Activated CD4-positive, CD25-positive, alpha-beta regulatory T cell (primary cell): ENCODE data around the gene ABCF1.
A peak's percentile ranks its signal among the peaks of the same experiment; 100 is the strongest.

ENCODE experiments used
- DNase-seq, 4 experiments: peaks; one replicate each; lab custom pipeline; 2025; lab: John Stamatoyannopoulos, UW

ABCF1 gene

DNA sequence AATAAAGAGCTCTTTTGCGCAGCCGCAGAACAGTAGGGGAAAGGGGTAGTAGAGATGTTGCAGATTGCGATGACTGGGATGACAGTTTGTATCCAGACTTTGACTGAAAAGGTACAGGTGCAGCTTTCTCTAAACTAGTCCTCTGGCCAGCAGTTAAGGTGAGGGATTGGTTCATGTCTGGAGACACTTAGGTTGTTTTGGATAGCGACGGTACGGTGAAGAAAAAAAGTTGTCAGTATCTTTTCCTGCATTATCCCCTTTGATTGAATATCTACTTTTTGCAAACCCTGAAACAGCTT is 13.6 kb upstream of the ABCF1 start:
- no peak for DNase-seq

DNA sequence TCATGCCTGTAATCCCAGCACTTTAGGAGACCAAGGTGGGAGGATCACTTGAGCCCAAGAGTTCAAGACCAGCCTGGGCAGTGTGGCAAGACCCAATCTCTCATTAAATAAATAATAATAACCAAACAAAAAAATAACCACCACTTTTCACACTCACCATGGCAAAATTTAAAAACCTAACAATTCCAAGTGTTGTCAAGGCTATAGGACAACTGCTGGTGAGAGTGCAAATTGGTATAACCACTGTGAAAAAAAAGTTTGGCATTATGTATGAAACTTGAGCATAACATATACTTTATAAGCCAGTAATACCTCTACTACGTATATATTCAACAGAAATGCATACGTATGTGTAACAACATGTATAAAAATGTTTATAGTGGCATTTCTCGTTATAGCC is 10.3 kb upstream of the ABCF1 start:
- DNase-seq = no peak

GRCh38 chr6:30562470-30563425 is 8.5 kb upstream of the ABCF1 start:
- DNase-seq = no peak

- DNase-seq = no peak
Observed at GRCh38 chr6:30564114-30564513, 7.1 kb upstream of the ABCF1 start.

DNA sequence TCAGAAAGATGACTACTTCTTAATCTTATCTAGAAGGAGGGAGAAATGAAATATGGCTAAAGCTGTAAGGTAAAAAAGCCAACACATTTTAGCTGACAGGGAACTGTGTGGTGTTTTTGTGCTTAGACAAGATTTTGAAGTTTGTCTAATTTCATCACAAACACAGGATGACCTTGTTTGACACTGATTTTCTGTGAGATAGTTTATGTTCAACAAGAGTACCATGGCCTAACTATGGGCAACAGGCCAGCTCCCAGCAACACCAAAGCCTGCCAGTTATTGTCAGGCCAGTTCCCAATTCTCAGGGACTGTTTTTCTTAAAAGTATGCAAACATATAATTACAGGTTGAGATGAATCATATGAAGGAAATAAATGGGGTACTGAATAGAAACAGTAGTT is 5.5 kb upstream of the ABCF1 start:
- DNase-seq = no peak

DNA sequence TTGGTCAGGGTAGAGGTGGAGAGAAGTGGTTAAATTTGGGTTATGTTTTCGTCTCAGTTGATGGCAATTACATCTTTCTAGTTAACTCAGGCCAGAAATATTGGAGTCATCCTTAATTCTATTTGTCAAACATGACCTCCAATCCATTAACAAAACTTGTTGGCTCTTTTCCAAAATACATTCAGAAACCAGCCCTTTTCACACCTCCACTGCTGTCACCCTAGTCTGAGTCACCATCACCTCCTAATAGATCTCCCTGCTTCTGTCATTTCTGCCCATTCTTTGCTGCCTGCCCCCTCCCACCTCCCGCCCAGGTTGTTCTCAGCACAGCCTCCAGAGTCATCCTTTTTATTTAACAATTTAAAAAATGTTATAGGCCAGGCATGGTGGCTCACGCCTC is 3.0 kb upstream of the ABCF1 start:
- DNase-seq = no peak

DNA sequence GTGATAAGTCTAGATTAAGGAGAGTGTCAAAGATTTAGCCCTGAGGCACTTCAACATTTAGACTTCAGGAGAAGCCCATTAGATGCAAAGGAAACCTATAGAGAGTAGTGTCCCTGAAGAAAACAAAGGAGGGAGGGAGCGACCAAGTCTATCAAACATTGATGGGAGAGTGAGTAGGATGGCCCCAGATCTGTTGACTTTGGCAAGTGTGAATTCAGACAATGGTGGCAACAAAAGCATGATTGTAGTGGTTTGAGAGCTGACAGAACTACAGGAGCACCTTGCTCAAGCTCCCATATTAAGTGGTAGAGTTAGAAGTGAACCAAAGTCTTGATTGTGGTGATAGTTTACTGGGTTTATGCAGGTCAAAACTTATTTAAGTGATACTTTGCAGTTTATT is 979 bp upstream of the ABCF1 start:
- no peak for DNase-seq

DNA sequence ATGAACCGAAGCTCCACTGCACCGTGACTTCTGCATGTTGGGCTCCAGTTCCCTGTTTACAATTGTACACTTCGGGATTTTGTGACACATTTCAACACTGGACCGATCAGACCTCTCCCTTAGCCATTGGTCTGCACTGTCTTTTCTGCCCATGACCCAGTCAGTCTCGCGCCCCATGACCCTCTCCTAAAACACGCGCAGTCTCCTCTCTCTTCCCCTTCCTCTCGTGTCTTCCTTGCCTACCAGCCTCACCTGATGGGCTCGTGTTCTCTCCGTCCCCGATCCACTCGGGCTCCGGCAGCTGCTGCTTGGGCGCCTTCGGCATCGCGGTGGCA is 535 bp upstream of the ABCF1 start:
- DNase-seq = peak in 1 of 4 experiments; percentile 38

GRCh38 chr6:30571762-30572082 is 480 bp downstream of the ABCF1 start:
- no peak for DNase-seq

GRCh38 chr6:30572148-30572547 is 906 bp downstream of the ABCF1 start:
- no peak for DNase-seq

- no peak for DNase-seq
Observed at GRCh38 chr6:30573113-30573512, 1.9 kb downstream of the ABCF1 start.

DNA sequence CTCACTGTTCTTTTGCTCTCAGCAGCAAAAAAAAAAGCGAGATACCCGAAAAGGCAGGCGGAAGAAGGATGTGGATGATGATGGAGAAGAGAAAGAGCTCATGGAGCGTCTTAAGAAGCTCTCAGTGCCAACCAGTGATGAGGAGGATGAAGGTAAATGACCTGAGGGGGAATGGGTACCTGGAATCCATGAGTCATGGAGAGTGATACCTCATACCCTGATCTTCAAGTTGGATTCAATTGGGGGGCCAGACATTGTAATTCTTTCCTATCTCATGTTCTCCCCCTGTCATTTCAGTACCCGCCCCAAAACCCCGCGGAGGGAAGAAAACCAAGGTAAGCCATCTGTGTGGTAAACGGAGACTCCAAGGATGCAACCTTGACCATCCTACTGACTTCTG is 6.8 kb downstream of the ABCF1 start:
- DNase-seq = no peak

DNA sequence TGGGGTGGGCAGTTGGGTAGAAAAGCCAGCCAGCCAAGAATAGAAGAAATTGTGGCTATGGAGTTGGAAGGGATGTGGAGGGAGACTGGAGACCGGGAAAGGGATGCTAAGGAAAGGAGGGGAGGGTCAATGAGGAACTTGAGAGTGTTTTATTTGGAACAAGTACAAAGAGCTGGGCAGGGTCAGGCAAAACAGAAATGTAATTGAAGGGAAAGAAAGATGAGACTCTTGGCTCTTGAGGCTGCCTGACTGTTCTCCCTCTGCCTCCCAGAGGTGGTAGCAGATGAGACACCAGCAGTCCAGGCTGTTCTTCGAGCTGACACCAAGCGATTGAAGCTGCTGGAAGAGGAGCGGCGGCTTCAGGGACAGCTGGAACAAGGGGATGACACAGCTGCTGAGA is 12.7 kb downstream of the ABCF1 start:
- no peak for DNase-seq

GRCh38 chr6:30589754-30590358 is 18.6 kb downstream of the ABCF1 start:
- no peak for DNase-seq

GRCh38 chr6:30590509-30590908 is 19.3 kb downstream of the ABCF1 start:
- DNase-seq = no peak

DNA sequence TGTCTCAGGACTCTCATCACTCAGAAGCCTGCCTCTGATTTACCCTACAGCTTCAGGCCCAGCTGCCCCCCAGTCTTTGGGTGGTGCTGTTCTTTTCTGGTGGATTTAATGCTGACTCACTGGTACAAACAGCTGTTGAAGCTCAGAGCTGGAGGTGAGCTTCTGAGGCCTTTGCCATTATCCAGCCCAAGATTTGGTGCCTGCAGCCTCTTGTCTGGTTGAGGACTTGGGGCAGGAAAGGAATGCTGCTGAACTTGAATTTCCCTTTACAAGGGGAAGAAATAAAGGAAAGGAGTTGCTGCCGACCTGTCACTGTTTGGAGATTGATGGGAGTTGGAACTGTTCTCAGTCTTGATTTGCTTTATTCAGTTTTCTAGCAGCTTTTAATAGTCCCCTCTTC is 19.8 kb downstream of the ABCF1 start:
- no peak for DNase-seq

DNA sequence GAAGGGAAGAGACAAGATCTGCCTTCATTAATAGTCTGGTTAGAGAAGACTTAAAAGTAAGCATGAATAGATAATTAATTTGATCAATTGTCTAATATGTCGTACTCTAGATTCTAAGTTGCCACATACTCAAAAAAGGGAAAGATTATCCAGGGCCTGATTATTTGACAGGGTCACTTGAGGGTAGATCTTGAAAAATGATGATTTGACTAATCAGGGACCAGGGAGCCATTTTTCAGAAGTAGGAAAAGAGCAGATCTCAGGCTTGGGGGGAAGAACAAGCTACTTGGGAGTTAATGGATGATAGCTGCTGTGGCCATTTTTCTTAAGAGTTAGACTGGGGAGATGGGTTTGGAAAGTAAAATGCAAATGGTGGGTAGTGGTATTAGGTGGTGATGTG is 21.0 kb downstream of the ABCF1 start:
- DNase-seq = no peak

GRCh38 chr6:30597315-30598144 is 26.3 kb downstream of the ABCF1 start:
- DNase-seq = peak; percentile 57 to 76 (median 59)

DNA sequence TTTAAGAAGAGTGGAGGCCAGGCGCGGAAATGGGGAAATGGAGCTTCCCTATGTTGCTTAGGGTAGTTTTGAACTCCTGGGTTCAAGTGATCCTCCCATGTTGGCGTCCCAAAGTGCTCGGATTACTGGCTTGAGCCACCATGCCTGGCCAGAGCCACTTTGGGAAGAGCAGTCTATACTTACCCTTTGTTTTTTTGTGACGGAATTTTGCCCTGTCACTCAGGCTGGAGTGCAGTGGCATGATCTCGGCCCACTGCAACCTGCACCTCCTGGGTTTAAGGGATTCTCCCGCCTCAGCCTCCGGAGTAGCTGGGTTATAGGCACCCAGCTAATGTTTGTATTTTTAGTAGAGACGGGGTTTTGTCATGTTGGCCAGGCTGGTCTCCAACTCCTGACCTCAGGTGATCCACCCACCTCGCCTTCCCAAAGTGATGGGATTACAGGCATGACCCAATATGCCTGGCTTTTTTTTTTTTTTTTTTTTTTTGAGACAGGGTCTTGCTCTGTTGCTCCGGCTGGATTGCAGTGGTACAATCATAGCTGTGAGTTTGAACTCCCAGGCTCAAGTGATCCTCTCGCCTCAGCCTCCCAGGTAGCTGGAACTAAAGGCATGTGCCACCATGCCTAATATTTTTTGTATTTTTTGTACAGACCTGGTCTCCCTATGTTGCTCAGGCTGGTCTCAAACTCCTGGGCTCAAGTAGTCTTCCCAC is 27.8 kb downstream of the ABCF1 start:
- no peak for DNase-seq

DNA sequence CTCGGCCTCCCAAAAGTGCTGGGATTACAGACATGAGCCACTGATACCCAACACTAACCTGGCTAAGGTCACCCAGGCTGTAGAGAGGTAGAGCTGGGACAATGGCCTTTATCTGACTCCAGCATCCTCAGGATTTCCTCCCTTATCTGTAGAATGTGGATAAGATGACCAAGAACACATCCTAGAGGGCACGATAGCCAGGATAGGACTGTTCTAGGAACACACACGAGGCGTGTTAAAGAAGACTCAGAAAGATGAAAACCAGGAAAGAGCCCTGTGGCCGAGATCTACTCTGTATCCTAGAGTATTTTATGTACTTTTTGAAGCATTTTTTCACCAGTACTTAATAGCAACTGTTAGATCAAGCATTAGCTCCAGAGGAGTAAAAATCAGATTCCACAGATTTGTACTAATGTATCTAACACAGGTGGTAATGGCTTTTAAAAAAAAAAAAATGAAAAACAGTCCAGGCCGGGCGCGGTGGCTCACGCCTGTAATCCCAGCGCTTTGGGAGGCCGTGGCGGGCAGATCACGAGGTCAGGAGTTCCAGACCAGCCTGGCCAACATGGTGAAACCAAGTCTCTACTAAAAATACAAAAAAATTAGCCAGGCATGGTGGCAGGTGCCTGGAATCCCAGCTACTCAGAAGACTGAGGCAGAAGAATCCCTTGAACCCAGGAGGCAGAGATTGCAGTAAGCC is 28.5 kb downstream of the ABCF1 start:
- no peak for DNase-seq

DNA sequence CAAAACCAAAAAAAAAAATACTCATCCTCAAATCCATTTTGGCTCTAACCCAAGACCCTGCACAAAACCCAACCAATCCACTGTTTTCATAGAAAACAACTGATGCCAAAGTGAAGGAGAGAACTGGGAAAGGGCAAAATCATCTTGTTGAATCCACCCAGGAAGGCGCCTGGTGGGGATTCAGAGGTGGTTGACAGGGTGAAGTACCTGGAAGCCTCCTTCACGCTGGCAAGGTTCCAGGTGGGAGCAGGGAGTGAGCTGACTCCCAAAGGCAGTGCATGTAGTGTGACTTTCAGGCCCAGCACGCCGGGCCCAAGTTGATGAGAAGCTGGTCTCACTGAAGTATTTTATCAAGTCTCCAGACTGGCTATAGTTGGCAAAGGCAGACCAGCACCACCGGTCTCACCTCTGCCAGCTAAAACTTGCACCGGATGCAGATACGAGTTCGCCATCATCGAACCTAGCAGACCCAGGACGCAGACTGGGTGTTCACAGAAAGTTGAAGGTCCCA is 29.3 kb downstream of the ABCF1 start:
- DNase-seq = no peak

DNA sequence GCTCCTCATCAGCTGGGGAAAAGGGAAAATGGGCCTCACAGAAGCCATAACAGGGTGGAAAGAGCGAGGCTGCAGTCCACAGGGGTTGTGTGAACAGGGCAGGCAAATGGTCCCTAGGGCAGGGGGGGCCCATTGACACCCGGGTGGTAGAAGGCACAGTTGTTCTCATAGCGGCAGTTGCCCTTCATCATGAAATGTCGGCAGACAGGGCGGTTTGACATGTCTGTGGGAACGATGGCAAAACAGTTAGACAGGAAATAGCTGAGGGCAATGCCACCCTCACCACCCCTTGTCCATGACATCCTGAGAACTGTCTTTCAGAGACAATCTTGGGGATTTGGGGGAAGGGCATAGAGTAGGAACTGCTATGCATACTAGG is 30.2 kb downstream of the ABCF1 start:
- no peak for DNase-seq
